ENCODE results near the gene IFI27L1.

- TF ChIP-seq JUNB (IDR thresholded peaks at IDR 0.05; ENCODE audit: unreplicated experiment): no peak
- TF ChIP-seq POLR2AphosphoS5 (IDR thresholded peaks at IDR 0.05; ENCODE audit: low read depth): no peak
- TF ChIP-seq, protein P1, sequence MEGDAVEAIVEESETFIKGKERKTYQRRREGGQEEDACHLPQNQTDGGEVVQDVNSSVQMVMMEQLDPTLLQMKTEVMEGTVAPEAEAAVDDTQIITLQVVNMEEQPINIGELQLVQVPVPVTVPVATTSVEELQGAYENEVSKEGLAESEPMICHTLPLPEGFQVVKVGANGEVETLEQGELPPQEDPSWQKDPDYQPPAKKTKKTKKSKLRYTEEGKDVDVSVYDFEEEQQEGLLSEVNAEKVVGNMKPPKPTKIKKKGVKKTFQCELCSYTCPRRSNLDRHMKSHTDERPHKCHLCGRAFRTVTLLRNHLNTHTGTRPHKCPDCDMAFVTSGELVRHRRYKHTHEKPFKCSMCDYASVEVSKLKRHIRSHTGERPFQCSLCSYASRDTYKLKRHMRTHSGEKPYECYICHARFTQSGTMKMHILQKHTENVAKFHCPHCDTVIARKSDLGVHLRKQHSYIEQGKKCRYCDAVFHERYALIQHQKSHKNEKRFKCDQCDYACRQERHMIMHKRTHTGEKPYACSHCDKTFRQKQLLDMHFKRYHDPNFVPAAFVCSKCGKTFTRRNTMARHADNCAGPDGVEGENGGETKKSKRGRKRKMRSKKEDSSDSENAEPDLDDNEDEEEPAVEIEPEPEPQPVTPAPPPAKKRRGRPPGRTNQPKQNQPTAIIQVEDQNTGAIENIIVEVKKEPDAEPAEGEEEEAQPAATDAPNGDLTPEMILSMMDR (conservative IDR thresholded peaks at IDR 0.05; ENCODE audit: low read depth in 2 of 2): no peak
- TF ChIP-seq REST (IDR thresholded peaks at IDR 0.05; ENCODE audit: unreplicated experiment): no peak
- no peak for TF ChIP-seq CREB1 (CRISPR knock-in tag; IDR thresholded peaks at IDR 0.05; ENCODE audit: low read depth)
- TF ChIP-seq EZH2 (IDR thresholded peaks at IDR 0.05; ENCODE audit: low read depth, unreplicated experiment): no peak
- TF ChIP-seq EZH2phosphoT487 (IDR thresholded peaks at IDR 0.05; ENCODE audit: unreplicated experiment): no peak
- TF ChIP-seq ZNF331 (CRISPR knock-in tag; IDR thresholded peaks at IDR 0.05; ENCODE audit: low read depth): no peak
- TF ChIP-seq ZNF114 (CRISPR knock-in tag; IDR thresholded peaks at IDR 0.05): no peak
- TF ChIP-seq, protein P2, sequence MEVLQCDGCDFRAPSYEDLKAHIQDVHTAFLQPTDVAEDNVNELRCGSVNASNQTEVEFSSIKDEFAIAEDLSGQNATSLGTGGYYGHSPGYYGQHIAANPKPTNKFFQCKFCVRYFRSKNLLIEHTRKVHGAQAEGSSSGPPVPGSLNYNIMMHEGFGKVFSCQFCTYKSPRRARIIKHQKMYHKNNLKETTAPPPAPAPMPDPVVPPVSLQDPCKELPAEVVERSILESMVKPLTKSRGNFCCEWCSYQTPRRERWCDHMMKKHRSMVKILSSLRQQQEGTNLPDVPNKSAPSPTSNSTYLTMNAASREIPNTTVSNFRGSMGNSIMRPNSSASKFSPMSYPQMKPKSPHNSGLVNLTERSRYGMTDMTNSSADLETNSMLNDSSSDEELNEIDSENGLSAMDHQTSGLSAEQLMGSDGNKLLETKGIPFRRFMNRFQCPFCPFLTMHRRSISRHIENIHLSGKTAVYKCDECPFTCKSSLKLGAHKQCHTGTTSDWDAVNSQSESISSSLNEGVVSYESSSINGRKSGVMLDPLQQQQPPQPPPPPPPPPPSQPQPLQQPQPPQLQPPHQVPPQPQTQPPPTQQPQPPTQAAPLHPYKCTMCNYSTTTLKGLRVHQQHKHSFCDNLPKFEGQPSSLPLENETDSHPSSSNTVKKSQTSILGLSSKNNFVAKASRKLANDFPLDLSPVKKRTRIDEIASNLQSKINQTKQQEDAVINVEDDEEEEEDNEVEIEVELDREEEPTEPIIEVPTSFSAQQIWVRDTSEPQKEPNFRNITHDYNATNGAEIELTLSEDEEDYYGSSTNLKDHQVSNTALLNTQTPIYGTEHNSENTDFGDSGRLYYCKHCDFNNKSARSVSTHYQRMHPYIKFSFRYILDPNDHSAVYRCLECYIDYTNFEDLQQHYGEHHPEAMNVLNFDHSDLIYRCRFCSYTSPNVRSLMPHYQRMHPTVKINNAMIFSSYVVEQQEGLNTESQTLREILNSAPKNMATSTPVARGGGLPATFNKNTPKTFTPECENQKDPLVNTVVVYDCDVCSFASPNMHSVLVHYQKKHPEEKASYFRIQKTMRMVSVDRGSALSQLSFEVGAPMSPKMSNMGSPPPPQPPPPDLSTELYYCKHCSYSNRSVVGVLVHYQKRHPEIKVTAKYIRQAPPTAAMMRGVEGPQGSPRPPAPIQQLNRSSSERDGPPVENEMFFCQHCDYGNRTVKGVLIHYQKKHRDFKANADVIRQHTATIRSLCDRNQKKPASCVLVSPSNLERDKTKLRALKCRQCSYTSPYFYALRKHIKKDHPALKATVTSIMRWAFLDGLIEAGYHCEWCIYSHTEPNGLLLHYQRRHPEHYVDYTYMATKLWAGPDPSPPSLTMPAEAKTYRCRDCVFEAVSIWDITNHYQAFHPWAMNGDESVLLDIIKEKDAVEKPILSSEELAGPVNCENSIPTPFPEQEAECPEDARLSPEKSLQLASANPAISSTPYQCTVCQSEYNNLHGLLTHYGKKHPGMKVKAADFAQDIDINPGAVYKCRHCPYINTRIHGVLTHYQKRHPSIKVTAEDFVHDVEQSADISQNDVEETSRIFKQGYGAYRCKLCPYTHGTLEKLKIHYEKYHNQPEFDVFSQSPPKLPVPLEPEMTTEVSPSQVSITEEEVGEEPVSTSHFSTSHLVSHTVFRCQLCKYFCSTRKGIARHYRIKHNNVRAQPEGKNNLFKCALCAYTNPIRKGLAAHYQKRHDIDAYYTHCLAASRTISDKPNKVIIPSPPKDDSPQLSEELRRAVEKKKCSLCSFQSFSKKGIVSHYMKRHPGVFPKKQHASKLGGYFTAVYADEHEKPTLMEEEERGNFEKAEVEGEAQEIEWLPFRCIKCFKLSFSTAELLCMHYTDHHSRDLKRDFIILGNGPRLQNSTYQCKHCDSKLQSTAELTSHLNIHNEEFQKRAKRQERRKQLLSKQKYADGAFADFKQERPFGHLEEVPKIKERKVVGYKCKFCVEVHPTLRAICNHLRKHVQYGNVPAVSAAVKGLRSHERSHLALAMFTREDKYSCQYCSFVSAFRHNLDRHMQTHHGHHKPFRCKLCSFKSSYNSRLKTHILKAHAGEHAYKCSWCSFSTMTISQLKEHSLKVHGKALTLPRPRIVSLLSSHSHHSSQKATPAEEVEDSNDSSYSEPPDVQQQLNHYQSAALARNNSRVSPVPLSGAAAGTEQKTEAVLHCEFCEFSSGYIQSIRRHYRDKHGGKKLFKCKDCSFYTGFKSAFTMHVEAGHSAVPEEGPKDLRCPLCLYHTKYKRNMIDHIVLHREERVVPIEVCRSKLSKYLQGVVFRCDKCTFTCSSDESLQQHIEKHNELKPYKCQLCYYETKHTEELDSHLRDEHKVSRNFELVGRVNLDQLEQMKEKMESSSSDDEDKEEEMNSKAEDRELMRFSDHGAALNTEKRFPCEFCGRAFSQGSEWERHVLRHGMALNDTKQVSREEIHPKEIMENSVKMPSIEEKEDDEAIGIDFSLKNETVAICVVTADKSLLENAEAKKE (CRISPR knock-in tag; IDR thresholded peaks at IDR 0.05): no peak
Measured at GRCh38 chr14:94052662-94053061, 28.4 kb upstream of the IFI27L1 start.

All from GM23338 (cell line).